NCI-H345 treated with DMSO at 0.1 percent for 48 hours (cell line): ENCODE results near the gene ZBTB49.

ENCODE experiments used
- DNase-seq: peaks from one replicate; lab custom pipeline; 2025; ENCODE audit not compliant: unreplicated experiment; lab: John Stamatoyannopoulos, UW

The ZBTB49 gene

DNA sequence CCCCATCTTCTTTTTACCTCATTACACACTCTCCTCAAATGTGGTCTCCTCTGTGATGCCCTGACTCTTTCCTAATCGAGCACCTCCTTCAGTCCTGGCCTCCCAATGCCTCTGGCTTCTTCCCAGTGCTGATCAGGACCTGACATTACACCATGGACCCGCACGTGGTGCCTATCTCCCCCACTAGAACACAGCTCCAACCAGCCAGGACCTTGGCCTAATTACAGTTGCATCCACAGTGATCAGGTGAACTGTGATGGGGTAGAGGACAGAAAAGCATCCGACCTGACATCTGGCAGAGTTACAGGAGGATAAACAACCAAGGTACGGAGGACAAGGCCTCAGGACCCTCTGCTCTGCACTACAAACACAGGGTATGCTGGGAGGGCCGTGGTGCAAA lies 12.5 kb upstream of the ZBTB49 start:
- no peak for DNase-seq

DNA sequence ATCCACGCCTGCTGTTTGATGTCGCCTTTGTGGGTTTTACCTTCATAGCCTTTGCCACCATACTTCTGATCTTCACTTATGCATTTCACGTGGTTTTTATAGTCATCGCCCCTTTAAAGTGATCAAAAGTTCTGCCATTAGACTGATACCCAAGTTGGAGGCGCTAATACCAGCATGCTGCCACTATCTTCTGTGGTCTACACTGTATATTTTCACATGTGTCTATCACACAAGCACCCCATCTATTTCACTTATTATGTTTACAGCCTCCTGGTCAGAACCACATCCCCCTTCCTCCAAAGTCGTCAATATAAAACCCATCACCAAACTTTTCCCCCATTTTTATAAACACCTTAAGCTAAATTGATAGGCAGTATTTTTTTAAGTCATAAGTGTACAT lies 8.3 kb upstream of the ZBTB49 start:
- DNase-seq = no peak

DNA sequence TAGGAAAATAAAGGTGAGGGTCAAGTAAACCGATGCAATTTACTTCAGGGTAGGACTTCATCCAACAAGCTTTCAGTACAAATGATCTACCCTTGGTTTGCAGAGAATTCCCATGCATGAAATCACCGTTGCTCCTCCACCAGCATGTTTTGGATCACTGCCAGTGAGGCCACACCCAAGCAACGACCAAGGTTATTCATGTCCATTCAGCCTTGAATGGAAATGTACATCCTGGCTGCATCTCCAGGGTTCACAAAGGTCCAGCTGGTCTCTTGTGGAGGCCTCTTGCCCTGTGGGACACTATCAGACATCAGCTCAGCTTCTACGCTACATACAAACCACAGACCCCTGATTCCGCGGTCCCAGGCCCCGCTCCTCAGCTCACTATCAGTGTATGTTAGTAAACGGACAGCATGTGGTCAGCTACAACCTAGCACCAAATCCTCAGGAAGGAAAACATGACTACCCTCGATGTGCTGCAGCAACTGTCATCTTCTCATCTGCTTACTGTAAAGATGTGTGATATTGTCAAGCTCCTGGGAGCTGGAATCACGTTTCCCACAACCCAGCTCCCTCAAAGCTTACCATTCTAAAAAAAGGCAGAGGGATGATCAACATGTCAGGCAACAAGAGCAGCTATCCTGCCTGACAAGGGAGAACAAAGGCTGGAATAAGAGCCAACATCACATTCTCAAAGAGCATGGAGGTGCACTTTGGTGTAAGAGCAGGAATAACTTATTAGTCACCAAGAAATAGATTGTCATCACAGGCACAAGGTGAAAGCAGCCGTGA lies 5.0 kb upstream of the ZBTB49 start:
- no peak for DNase-seq

DNA sequence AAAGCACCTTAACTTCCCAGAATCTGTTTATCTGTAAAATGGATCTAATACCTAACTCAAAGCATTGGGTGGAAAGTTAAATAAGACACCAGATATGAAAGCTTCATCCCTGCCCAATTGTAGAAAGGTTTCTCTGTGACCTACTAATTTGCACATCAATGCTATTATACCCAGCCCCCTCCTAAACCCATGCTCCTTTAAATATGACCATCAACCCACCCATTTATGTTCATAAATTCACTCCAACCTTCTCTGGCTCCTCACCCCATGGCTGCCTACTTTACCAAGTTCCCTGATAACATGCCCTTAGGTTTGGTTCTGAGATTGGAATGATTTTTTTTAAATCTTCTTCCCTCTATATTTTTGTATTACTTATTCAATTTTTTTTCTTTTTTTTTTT lies 2.0 kb upstream of the ZBTB49 start:
- no peak for DNase-seq

DNA sequence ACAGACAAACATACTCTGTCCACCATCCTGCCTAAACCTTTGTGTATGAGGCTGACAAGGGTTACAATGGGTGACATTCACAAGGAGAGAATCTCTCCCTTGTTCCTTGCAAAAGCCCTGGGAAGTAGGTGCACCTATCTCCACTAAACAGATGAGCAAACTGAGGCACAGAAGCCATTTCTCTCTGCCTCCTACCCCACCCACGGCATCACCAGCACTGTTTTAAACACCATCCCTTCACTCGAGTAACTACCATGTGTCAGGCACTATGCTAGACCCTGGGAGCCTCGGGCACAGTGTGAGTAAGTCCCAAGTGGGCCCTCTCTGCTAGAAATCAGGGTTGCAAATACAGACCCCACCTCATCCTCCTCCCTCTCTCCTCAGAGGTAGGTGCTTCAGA lies 996 bp upstream of the ZBTB49 start:
- no peak for DNase-seq

DNA sequence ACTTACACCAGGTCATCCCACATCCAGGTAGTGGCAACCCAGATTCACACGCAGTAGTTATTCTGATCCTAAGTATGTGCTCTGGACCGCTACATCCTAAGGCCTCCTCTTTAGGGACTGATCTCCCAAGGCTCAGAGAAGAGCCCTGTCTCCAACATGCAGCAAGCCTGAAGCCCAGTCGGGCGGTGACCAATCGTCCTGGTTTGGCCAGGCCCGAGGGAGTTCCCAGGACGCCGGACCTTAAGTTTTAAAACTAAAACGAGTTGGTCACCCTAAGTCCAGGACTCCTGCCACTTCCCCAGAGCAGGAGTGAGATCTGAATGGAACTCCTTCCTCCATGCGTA lies 482 bp upstream of the ZBTB49 start:
- no peak for DNase-seq

DNA sequence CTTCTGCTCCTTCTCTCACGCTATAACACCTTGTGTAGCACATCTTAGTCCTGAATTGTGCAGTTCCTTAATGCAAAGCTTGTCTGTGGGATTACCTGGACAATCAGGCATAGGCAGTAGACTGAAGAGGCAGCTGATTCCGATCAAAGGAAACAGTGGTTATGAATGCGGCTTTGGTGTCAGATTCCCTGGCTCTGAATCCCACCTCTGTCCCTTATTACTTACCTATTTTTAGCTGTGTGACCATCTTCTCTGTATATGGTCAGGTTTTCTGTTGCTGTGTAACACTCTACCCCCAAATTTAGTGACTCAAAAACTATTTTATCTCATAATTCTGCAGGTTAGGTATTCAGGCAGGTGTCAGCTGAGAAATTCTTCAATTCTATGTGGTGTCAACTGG lies 3.2 kb downstream of the ZBTB49 start:
- DNase-seq = no peak

DNA sequence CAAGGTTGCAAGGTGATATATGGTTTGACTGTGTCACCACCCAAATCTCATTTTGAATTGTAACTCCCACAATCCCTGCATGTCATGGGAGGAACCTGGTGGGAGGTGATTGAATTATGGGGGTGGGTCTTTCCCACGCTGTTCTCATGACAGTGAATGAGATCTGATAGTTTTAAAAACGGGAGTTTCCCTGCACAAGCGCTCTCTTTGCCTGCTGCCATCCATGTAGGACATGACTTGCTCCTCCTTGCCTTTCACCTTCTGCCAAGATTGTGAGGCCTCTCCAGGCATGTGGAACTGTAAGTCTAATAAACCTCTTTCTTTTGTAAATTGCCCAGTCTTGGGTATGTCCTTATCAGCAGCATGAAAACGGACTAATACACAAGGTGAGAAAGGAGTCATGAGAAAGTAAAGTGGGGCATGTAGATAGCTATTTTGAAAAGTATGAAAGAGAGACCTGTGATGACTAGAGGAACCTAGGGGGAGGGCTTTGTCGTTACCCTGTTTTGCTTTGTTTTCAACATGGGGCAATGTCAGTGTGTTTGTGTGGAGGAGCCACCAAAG lies 6.3 kb downstream of the ZBTB49 start:
- no peak for DNase-seq

DNA sequence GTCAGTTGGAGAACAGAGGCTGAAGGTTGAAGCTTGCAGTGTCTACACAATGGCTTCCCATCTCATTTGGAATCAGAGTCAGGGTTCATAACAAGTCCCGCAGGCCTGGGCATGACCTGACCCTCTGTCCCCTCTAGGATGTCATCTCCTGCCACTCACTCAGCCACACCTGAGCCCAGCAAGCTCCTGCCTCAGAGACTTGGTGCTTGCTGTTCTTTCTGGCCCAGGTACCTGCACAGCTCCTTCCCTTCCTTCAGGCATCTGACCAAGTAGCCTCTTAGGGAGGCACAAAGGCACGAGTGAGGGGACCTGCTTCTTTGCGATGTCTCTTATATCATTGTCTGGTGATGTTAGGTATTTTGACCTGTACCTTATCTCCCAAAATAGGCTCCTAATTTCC lies 9.0 kb downstream of the ZBTB49 start:
- DNase-seq = no peak

DNA sequence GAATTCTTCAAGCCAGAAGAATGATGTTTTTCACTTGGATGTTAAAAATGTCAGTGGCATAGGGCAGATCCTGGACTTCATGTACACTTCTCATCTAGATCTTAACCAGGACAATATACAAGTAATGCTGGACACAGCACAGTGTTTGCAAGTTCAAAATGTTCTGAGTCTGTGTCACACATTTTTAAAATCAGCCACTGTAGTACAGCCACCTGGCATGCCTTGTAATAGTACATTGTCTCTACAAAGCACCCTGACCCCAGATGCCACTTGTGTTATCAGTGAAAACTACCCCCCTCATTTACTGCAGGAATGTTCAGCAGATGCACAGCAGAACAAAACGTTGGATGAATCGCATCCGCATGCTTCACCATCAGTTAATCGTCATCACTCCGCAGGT lies 11.9 kb downstream of the ZBTB49 start:
- DNase-seq = no peak

DNA sequence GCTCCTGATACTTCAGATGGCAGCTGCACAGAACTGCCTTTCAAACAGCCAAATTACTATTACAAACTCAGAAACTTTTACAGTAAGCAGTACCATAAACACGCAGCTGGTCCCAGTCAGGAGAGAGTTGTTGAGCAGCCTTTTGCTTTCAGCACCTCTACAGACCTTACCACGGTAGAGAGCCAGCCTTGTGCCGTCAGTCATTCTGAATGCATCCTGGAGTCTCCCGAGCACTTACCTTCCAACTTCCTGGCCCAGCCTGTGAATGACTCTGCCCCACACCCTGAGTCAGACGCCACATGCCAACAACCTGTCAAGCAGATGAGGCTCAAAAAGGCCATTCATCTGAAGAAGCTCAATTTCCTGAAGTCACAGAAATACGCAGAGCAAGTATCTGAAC lies 12.4 kb downstream of the ZBTB49 start:
- DNase-seq = no peak

DNA sequence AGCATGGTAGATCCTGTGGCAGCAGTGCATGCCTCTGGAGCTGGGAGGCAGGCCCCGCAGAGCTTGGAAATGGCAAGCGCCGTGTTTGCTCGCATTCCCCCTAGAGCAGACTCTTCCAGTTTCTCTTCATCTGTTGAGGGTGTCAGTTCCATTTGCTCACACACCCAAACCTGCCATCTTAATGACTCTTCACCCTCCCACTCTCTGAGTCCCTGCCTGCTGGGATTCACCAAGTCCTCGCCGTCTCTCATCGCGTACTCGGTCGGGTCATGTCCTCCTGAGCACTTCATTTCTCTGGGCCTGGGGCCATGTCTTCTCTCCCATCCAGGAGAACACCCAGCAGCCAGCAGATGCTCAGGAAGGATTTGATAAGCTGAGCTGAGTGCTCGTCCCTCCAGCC lies 16.9 kb downstream of the ZBTB49 start:
- DNase-seq = no peak

DNA sequence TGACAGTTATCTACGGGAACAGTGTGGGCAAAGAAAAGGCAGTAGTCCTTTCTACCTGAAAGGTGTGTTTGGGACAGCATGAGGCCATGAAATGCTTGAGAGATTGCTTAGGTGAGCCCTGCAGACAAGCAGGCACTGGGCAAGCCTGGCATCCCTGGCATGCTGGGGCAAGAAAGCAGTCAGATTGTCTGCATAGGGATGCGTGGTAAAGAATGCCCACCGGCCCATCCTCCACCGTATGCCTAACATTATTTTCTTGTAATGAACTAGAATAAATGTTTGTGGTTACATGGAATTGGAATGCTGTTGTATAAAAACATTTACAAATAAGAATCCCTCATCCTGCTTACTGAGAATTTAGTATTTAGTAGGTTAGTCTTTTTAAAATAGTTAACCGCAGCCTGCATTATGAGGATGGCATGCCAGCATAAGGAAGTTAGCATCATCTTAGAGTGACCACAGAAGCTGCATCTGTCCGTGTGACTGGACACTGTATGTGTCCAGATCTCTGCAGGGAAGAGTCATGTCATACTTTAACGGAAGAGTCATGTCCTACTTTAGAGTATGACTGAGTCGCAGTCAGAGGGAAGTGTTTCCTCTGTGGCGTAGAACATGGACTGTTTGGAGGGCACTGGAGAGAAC lies 18.9 kb downstream of the ZBTB49 start:
- no peak for DNase-seq

DNA sequence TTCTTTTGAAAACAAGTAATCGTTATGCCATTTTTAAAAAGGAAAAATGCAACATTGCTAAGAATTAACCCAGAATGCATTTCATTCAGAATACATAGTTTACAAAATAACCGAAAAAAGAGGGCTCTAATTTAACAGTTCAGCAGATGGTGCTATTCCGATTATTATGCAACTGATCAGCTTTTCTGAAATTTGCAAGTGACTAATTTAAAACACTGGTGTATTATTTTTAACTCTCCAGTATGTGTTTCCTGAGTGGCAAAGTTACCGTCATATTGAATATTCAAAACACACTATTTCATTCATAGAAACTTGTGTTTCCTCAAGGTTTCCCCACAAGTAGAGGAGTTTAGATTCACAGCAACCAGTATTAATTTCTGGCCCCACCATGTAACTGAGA lies 21.1 kb downstream of the ZBTB49 start:
- DNase-seq = no peak

DNA sequence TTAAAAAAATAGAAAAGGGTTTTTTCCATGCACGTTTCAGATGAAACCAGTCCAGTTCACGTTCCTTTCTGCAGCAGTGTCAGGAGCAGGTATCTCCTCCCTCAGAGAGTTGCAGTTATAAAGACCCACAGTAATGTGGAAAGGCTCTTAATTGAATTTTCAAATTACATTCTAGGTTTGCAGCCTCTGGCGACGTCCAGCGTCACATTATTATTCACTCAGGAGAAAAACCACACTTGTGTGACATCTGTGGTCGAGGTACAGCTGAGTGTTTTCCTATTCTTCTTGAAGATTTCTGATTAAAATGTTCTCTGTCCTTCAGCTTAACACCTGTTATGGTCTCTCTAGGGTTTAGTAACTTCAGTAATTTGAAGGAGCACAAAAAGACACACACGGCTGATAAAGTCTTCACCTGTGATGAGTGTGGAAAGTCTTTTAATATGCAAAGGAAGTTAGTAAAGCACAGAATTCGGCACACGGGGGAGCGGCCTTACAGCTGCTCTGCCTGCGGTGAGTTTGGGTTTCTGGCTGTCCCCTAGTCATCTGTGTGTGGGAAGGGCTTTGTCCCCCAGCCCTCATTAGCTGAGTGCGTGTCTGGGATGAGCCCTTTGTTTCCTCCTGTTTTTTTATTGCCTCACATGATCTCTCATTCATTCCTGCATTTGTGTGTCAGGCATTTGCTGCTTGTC lies 25.6 kb downstream of the ZBTB49 start:
- no peak for DNase-seq

DNA sequence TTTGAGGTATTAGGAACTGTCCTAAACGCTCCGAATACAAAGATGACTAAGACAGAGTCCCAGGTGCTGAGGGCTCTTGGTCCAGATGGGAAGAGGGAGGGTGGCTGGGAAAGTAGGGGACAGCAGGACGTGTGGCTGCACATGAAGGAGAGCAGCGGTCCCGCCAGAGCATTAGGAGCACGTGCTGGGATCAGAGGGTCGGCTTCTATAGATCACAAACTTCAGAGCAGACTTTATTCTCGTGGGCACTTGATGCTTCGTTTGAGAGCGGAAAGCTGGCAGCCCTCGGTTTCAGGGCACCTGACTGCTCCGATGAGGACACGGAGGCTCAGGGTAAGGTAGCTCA lies 26.1 kb downstream of the ZBTB49 start:
- no peak for DNase-seq

DNA sequence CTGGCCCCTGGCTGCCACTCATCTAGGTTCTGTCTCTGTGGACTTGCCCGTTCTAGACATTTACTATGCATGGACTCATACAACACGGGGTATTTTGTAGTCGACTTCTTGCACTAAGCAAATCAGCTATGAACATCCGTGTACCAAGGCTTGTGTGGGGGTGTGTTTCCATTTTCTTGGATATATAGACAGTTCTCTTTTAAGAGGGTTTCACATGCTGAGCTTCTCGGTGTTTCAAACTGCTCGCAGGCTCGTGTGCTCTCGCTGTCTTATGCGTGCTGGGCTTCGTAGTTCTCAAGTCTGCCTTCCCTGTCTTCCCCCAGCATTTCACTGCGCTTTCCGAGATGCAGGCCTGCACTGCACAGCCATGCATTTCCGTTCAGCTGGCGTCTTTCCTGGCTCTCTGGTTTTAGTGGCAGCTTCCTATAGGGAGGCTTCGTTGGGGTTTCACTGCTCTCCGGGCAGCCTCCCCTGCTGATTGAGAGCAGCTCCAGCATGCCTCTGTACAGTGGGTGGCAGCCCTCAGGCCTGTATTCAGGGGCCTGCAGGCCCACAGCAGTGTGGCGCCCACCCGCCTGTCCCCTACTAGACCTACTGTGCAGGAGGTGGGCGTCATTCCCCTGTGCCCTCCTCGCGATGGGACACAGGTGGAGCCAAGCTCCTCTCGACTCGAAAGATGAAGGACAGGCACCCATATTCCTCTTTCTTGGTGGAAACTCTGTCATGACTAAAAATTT lies 27.6 kb downstream of the ZBTB49 start:
- no peak for DNase-seq

DNA sequence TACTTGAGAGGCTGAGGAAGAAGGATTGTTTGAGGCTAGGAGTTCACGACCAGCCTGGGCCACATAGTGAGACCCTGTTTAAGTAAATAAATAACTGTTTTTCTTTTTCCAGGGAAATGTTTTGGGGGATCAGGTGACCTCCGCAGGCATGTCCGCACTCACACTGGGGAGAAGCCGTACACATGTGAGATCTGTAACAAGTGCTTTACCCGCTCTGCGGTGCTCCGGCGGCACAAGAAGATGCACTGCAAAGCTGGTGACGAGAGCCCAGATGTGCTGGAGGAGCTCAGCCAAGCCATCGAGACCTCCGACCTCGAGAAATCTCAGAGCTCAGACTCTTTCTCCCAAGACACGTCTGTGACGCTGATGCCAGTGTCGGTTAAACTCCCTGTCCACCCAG lies 30.5 kb downstream of the ZBTB49 start:
- no peak for DNase-seq

DNA sequence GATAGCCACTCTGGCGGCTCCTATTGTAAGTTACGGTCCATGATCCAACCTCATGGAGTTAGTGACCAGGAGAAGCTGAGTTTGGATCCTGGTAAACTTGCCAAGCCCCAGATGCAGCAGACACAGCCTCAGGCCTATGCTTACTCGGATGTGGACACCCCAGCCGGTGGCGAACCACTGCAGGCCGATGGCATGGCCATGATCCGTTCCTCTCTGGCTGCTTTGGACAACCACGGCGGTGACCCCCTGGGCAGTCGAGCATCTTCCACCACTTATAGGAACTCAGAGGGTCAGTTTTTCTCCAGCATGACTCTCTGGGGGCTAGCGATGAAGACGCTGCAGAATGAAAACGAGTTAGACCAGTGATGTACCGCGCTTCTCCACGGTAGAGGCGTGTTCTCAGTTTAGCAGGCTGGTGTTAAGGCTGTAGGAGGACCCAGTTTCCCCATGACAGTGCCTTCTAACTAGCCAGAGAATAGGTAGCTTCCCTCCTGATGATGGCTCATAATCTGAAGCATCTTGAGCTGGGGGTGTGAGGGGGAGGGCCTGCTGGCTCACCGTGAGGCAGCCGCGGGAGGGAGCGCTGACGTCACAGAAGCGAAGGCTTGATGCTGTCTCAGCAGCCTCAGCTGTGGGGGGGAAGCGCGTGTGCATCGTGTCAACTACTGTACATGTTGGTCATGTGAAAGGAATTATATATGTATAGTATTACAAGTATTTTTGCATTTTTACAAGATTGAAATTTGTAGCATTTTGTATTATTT lies 31.1 kb downstream of the ZBTB49 start:
- DNase-seq = no peak

DNA sequence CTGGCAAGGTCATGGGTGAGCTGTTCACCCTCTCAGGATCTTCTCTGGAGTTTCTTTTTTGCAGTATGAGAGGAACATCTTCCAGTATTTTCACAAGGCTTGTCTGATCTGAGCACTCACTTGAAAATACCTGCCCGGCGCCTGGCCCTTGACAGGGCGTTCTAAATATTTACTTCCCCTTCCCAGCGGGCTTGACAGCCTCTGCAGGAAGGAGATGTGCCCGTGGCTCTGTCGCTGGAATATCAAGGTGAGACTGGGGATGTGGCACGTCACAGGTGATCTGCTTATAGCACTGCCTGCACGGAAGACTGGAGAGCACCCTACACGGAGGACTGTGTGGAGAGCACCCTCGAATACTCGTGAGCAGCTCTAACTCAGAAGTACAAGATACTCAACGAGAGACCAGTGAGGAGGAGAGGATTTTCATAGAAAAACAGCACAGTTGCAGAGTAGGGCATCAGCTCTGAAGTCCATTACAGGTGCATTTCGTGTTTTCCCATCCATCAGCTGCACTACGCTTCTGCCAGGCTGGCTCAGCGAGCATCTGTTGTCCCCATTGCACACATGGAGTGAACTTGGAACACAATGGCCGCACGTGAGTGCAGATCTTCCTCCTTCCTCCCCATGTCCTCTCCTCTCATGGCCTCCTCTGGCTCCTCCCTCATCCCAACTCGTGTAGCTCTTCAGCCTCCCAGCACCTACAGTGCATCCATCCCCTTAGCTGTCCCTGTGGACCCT lies 32.1 kb downstream of the ZBTB49 start:
- no peak for DNase-seq
